HG03139 (cell line): ENCODE data around the gene DNAH1.
"Not testable (repeated sequence)": the region's sequence is repeated elsewhere in the genome, so short reads cannot be mapped to it uniquely, and the experiment has no call there.

Experiments
- ATAC-seq: cut with Tn5 transposase; IDR thresholded peaks from one replicate; pipeline ENCODE4 v1.9.1; 2021; ENCODE audit not compliant: unreplicated experiment

The DNAH1 gene

GRCh38 chr3:52331906-52332305 lies 15.8 kb downstream of the DNAH1 start:
- ATAC-seq: no peak

- no peak for ATAC-seq
These were observed 17.9 kb downstream of the DNAH1 start for GRCh38 chr3:52333869-52334557.

GRCh38 chr3:52338131-52338530 lies 22.0 kb downstream of the DNAH1 start:
- not testable (repeated sequence) for ATAC-seq

GRCh38 chr3:52339612-52340011 lies 23.5 kb downstream of the DNAH1 start:
- ATAC-seq: no peak

GRCh38 chr3:52341123-52341522 lies 25.0 kb downstream of the DNAH1 start:
- no peak for ATAC-seq

- no peak for ATAC-seq
These were observed 28.0 kb downstream of the DNAH1 start for GRCh38 chr3:52343946-52344600.

GRCh38 chr3:52345521-52346109 lies 29.5 kb downstream of the DNAH1 start:
- ATAC-seq: no peak

- no peak for ATAC-seq
These were observed 30.8 kb downstream of the DNAH1 start for GRCh38 chr3:52346623-52347530.

- no peak for ATAC-seq
These were observed 31.9 kb downstream of the DNAH1 start for GRCh38 chr3:52347716-52348635.

- no peak for ATAC-seq
These were observed 33.0 kb downstream of the DNAH1 start for GRCh38 chr3:52349131-52349530.

GRCh38 chr3:52349611-52350395 lies 33.7 kb downstream of the DNAH1 start:
- no peak for ATAC-seq

- ATAC-seq: no peak
These were observed 34.3 kb downstream of the DNAH1 start for GRCh38 chr3:52350416-52350815.

- ATAC-seq: no peak
These were observed 35.1 kb downstream of the DNAH1 start for GRCh38 chr3:52350981-52351761.

- ATAC-seq: no peak
These were observed 35.7 kb downstream of the DNAH1 start for GRCh38 chr3:52351762-52352368.

GRCh38 chr3:52352566-52352965 lies 36.4 kb downstream of the DNAH1 start:
- ATAC-seq: no peak

GRCh38 chr3:52353291-52353855 lies 37.3 kb downstream of the DNAH1 start:
- ATAC-seq: no peak

GRCh38 chr3:52354676-52355075 lies 38.6 kb downstream of the DNAH1 start:
- ATAC-seq: no peak

- no peak for ATAC-seq
These were observed 39.4 kb downstream of the DNAH1 start for GRCh38 chr3:52355526-52355925.
